SH-SY5Y (cell line): ENCODE measurements around the gene TNFRSF19.

Experiments used
- GATA2 ChIP-seq: IDR thresholded peaks from 2 replicates; pipeline ENCODE4 v1.6.1; 2011; ENCODE audit warnings: mild to moderate bottlenecking, low read depth, low read length
- GATA3 ChIP-seq: IDR thresholded peaks from 2 replicates; pipeline ENCODE4 v1.6.1; 2011; ENCODE audit warnings: low read depth, mild to moderate bottlenecking, low read length, moderate library complexity

TNFRSF19 gene

DNA sequence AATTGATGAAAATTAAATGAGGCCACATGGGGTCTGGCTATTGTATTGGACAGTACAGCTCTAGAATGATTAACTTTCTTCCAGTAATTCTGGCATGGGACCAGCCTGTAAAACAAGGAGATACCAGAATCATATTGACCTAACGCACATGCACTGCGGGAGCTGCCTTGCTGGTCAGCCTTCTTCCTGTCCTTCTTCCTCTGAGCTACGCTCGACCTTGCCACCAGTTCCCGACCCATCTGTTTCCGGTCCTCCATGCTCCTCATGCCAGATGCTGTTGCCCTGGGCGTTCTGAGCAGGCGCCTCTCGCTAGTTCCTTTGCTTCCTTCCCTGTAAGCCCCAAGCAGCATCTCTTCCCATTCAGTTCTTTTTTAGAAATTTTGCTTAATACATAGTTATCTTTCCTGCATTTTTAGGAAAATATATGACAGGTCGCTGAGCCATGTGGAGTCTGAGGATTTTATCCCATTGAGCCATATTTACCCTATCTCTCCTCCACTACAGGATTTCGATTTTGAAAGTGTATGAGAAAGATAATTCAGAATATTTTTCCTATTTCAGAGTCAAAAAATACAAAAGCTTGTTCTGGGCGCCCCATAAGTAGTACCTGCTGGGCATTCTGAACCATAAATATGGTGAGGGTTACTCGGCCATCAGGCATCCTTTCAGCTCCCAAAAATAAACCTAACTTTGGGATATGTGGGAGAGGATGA, 38.6 kb downstream of the TNFRSF19 start:
- TF ChIP-seq GATA2, result no peak
- no peak for TF ChIP-seq GATA3

DNA sequence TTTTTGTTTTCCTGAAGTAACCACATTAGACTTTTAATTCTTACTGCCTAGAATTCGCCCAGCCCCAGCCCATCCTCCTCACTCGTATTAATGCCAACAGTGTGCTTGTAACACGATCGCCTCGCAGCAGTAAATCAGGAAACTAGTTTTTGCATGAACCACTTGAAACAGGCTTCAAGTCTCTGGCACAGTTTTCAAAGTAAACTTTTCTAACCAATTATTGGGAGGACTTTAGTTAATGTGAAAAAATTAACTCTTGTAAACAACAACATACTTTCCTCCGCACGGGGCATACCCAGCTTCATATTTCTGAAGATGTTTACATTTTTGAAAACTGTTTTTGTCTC, 39.2 kb downstream of the TNFRSF19 start:
- TF ChIP-seq GATA3 (no peak), GATA2 (no peak)

DNA sequence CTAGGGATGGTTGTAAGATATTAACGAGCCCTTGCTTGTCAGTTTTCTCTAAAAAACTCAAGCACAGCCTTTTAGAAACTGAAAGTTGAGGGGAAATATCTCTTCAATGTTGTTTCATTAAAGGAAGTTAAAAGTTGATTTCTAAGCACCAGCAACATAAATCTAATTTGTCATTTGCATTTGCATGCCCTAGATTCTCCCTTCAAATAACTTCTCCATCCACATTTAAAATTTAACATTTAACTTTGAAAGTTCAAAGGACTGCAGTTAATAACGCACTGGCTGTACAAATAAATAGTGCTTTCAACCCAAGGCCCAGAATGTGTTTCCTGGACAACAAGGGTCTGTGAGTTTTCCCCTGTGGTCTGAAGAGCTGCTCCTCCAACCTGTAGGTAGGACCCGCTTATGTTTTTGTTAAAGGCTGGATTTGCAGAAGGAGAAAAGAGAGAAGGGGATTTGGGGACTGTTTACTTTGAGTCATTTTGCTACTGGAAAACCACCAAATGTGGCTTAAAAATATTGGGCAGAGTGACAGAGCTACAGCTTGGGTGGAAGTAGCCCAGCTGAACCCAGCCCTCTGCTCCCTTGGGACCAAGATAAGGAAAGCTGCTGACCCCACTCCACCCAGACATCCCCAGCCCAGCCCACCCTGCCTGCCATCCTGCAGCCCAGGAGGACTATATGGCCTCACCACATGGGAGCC, 39.8 kb downstream of the TNFRSF19 start:
- TF ChIP-seq GATA3 (no peak), GATA2 (no peak)

DNA sequence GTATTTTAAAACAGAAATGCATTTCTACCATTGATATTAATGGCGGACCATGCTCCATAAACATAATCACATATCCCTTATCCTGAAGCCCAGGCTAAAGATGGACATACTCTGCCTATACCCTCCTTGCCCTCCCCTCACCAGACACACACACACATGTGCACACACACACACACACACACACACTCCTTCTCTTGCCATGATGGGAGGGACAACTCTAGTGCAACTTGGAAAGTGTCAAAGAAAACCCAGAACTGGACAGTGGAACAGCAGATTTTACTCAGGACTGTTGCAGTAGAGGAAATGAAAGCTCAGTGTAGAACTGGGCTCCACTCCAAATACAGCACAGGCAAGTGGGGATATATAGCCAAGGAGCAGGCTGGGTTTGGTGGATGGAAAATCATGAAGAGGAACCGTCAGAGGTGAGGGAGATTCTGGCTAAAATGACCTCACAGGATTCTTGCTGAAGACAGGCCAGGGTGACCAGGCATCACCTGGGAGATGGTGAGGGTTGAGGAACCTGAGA, 40.8 kb downstream of the TNFRSF19 start:
- TF ChIP-seq GATA3 (no peak), GATA2 (no peak)

DNA sequence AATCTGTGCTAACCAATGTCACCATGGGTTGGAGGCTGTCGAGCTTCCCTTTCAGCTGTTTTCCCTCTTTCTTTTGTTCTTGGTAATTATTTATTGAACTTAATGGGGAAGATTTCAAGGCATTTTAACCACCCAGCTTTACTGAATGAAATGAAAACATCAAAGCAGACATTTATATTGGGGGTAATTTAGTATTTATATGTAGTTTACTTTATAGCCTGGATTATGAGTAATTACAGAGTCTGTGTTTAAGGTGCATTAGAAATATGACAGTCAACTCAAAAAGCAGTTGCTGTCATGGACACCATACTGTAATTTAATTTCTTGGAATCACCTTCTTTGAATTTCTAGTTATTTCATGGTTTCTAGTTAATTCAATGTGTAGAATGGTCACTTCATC, 42.0 kb downstream of the TNFRSF19 start:
- no peak for TF ChIP-seq GATA3

DNA sequence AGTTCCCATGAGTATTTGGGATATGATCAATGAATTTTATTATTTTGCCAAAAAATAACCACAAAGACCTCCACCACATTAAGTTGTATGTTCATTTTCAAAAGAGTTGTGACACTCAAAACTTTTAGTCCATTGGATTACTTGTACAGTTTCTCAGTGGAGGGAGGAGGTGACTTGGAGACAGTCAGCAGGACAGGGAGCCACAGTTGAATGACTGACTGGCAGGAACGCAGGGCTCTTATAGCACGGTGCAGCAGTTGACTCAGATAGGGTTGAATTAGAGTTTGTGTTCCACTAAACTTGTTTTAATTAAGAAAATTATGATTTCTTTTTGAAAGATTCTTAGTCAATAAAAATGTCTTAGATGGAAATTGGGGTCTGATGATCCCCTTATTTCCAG, 42.5 kb downstream of the TNFRSF19 start:
- no peak for TF ChIP-seq GATA3
- TF ChIP-seq GATA2, result no peak

DNA sequence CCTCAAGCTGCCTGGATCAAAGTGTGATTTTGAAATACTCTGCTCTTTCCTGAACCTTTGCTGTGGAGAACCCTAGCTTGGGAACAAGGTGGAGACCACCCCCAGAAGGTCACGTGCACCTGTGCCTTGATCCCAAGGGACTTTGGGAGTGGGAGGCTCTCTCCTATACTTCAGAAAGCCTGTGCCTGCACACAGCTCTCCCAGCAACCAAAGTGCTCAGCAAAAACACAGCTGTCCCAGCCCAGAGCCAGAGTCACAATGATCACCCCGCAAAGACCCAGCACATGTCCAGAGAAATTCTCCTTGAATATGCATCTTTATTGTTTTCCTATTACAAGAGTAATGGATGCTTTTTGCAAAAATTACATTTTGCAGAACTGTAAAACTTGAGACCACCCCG, 43.4 kb downstream of the TNFRSF19 start:
- no peak for TF ChIP-seq GATA2
- no peak for TF ChIP-seq GATA3

DNA sequence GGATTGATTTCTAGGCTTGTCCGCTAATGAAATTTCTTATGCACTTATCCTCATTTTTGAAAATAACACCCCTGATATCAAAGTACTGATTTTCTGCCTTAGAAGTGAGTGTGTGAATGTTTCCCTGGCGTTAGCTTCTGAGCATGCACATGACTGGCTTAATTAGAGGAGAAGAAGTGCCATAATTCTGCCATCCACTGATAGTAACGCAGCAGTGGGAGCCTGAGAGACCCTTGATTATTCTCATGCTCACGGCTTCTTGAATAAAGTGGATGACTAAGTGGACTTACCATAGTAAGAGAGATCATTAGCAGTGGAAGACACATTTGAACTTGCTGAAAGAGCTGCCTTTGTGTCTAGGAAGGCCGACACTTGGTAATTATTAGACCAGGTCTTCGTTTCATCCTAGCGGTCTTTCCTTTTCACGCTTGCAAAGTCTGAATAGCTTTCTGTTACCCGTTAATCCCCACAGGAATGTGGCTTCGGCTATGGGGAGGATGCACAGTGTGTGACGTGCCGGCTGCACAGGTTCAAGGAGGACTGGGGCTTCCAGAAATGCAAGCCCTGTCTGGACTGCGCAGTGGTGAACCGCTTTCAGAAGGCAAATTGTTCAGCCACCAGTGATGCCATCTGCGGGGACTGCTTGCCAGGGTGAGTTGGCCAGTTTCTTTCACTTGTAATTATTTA, 45.3 kb downstream of the TNFRSF19 start:
- TF ChIP-seq GATA3, result no peak
- no peak for TF ChIP-seq GATA2

DNA sequence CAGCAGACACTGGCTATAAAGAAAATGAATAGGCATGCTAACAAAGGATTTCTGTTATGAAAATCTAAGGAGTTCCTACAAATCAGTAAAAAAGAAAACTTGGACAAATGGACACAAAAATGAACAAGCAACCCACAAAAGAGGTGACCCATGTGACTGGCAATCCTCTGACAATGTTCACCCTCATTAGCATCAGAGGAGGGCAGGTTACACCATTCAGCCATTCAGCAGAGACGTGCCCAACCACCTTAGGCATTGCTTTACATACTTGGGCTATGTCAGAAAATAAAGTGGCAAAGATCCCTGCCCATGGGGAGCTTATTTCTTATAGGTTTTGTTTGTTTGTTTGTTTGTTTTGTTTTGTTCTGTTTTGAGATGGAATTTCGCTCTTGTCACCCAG, 46.0 kb downstream of the TNFRSF19 start:
- no peak for TF ChIP-seq GATA2
- TF ChIP-seq GATA3, result no peak

DNA sequence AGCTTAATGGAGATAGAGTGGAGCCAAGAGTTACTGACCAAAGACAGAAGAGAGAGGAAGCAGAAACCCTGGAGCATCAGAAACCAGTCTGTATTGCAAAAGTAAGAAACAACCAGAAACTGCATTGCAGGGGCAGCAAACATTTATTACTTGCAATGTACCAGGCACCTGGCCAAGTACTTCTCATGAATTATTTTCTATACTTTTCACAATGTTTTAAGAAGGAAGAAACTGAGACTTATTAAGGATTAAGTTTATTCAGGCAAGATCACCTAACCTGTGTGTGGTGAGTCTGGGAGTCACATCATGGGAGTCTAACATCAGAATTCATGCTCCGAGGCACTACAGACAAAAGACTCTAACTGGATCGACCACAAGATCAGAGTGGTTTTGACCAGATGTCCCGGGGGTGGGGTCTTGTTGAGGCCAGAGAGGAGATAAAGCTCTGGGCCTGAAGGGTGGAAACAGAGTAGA, 47.4 kb downstream of the TNFRSF19 start:
- no peak for TF ChIP-seq GATA2
- no peak for TF ChIP-seq GATA3

DNA sequence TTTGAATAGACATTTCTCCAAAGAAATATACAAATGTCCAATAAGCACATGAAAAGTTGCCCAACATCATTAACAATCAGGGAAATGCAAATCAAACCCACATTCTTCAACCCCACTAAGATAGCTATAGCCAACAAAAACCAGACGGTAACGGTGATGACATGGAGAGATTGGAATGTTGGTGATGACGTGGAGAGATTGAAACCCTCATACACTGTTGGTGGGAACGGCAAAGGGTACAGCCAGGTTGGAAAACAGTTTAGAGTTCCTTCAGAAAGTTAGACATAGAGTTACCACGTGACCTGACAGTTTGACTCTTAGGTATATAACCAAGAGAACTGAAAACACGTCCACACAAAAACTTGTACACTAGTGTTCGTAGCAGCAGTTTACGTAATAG, 48.1 kb downstream of the TNFRSF19 start:
- no peak for TF ChIP-seq GATA3
- TF ChIP-seq GATA2, result no peak

DNA sequence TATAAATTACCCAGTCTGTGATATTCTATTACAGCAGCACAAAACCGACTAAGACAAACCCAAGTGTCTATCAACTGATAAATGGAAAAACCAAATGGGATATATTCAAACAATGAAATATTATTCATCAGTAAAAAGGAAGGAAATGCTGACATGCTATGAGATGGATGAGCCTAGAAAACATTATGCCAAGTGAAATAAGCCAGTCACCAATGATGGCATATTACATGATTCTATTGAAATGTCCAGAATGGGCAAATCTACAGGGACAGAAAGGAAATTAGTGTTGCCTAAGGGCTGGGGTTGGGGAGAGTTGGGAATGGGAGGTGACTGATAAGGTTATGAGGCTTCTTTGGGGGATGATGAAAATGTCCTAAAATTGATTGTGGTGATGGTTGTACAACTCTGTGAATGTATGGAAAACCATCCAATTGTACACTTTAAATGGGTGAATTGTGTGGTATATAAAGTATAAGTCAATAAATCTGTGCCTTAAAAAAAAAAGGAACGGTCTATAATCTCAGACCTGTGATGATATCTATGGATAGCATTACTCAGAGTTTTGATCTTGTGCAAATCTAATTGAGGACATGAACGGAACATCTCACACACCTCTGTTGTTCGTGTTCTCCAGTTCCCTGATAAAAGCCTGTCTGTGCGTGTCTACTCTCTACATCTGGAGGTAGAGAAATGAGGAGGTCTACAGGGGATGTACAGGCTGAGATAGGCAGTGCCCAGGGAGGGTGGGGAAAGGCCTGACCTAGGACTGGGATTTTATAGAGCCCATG, 49.0 kb downstream of the TNFRSF19 start:
- no peak for TF ChIP-seq GATA3
- TF ChIP-seq GATA2, result no peak

DNA sequence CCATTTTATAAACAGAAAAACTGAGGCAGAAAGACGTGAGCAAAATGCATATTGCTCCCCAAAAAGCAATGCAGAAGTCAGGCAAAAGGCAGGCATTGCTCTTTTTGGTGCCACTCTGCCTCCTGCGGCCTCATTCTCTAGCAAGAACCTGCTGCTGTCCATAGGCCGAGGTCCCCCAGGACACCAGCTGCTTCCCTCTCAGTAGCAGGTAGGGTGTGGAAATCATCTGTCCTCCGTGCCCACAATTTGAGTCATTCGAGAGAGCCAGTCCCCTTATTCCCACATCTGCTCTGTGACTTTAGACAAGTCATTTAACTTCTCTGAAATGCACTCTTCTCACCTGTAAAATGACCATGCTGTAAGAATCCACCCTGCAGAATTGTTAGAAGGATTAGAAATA, 50.0 kb downstream of the TNFRSF19 start:
- no peak for TF ChIP-seq GATA2
- no peak for TF ChIP-seq GATA3
